Progenitor cell of endocrine pancreas (in vitro differentiated cells): Measurements from ENCODE around the gene STARD3. TPM values are rescaled to one million over a fixed set of nuclear protein-coding genes. Genes with fewer than 3 reads are reported as not detected.

Experiments used
- DNase-seq: peaks from one replicate; pipeline ENCODE4 v3.0.0; 2021; ENCODE audit warnings: low spot score; ENCODE audit not compliant: unreplicated experiment
- H3K27ac Mint-ChIP-seq: 2 replicates; pipeline ENCODE4 v1.8.0; 2021; ENCODE audit warnings: mild to moderate bottlenecking, moderate library complexity, mixed read lengths
- H3K27me3 Mint-ChIP-seq: 2 replicates; pipeline ENCODE4 v1.8.0; 2021; ENCODE audit warnings: mixed read lengths
- H3K36me3 Mint-ChIP-seq: 2 replicates; pipeline ENCODE4 v1.8.0; 2022; ENCODE audit warnings: mixed read lengths; ENCODE audit not compliant: insufficient read depth
- H3K4me1 Mint-ChIP-seq: 2 replicates; pipeline ENCODE4 v1.8.0; 2021; ENCODE audit warnings: low read depth, mixed read lengths
- H3K4me3 Mint-ChIP-seq: 2 replicates; pipeline ENCODE4 v1.8.0; 2021; ENCODE audit warnings: low read depth, mild to moderate bottlenecking, moderate library complexity, mixed read lengths
- H3K9me3 Mint-ChIP-seq: 2 replicates; pipeline ENCODE4 v1.8.0; 2021; ENCODE audit warnings: low read depth, mixed read lengths
- CTCF ChIP-seq: fragments of 200-600 bp; sonication (generic); IDR thresholded peaks from one replicate; pipeline ENCODE4 v1.5.0; 2021; ENCODE audit warnings: antibody characterized with exemption, mild to moderate bottlenecking; ENCODE audit not compliant: unreplicated experiment
- total RNA-seq: library from RNA; stranded (reverse); gene quantifications from 2 replicates; pipeline ENCODE4 v1.2.1, GENCODE V29; 2021

The STARD3 gene
- total RNA-seq, 1 donor from 2014 or later: 57.0 TPM

- no peak for TF ChIP-seq CTCF
- no peak overlapping the region for H3K27ac Mint-ChIP-seq
- H3K27me3 Mint-ChIP-seq: peaks cover 77% of the 10 kb centered on the region
- H3K36me3 Mint-ChIP-seq: no peaks in the 10 kb centered on the region
- H3K4me1 Mint-ChIP-seq: no peaks in the 10 kb centered on the region
- no peaks in the 10 kb centered on the region for H3K9me3 Mint-ChIP-seq
- DNase-seq: no peak
- H3K4me3 Mint-ChIP-seq: no peak overlapping the region
These were observed 34.2 kb upstream of the STARD3 start for GRCh38 chr17:39602533-39603303.

DNA sequence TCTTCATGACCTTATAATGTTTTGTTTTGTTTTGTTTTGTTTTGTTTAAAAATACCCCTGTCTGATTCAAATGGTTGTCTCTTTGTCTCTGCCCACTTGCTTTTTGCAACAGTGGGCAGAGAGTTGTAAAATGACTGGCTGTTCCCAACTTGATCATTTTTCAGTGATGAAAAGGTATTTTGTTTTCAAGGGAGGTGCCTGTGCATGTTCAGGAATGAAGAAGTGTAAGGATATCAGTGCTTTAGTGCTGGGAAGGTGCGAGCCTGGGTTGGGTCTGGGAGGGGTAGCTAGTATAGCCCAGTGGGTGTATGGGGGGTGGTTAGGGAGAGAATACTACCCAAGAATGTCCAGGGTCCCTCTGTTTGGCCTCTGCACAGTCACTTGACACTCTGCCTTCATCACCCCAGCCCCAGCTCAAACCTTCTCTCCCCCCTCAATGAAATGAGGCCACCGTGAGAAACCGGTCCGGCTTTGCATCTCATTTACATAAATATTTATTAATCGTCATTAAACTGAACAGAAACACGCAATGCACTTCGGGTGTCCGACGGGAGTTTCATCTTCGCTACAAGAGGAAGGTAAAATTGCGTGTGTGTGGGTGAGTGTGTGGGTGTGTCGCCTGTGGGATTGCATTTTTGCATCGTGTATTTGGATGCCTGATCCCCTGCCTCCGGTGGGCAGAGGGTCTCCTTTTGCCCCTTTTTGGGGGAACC lies 33.5 kb upstream of the STARD3 start:
- DNase-seq: no peak
- Mint-ChIP-seq H3K36me3 (no peaks in the 10 kb centered on the region), H3K27me3 (peaks cover 73% of the 10 kb centered on the region), H3K4me1 (no peaks in the 10 kb centered on the region), H3K4me3 (no peak overlapping the region), H3K27ac (no peak overlapping the region), H3K9me3 (no peaks in the 10 kb centered on the region)
- TF ChIP-seq CTCF: no peak

GRCh38 chr17:39604911-39605491 lies 31.9 kb upstream of the STARD3 start:
- no peaks in the 10 kb centered on the region for H3K36me3 Mint-ChIP-seq
- H3K9me3 Mint-ChIP-seq: no peaks in the 10 kb centered on the region
- H3K4me3 Mint-ChIP-seq: no peak overlapping the region
- no peak for TF ChIP-seq CTCF
- no peaks in the 10 kb centered on the region for H3K4me1 Mint-ChIP-seq
- H3K27ac Mint-ChIP-seq: no peak overlapping the region
- DNase-seq: no peak
- peaks cover 78% of the 10 kb centered on the region for H3K27me3 Mint-ChIP-seq

DNA sequence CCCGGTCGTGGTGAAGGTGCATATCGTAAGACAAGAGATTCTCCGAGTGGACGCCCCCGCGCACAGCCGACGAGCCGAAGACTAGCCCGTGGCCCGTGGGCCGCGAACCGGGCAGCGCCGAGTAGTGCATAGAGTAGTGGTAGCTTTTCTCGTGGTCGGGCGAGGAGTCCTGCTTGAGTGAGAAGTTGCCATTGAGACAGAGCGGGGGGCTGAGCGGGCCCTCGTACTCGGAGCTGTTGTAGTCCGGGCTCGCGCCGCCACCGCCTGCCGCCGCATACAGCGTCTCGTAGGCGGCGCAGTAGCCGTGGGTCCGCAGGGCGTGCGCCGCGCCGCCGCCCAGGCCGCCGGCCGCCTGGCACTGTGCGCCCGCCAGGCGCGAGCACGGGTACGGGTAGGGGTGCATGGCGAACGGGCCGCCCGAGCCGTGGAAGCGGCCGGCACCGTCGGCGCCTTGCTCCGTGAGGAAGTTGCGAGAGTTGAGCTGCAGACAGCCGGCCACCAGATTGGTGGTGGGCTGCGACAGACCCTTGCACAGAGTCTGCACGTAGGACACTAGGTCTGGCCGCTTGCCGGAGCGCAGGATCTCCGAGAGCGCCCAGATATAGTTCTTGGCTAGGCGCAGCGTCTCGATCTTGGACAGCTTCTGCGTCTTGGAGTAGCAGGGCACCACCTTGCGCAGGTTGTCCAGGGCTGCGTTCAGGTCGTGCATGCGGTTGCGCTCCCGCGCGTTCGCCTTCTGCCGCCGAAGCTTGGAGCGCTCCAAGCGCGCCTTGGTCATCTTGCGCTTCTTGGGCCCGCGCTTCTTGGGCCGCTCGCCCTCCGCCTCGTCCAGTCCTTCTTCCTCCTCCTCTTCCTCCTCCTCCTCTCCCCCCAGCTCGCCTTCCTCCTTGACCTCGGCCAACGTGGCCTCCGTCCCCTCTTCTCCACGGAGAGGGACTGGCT lies 31.2 kb upstream of the STARD3 start:
- Mint-ChIP-seq H3K27ac (no peak overlapping the region), H3K27me3 (peaks cover 77% of the 10 kb centered on the region), H3K4me1 (no peaks in the 10 kb centered on the region), H3K36me3 (no peaks in the 10 kb centered on the region), H3K9me3 (no peaks in the 10 kb centered on the region), H3K4me3 (no peak overlapping the region)
- no peak for TF ChIP-seq CTCF
- no peak for DNase-seq
